ENCODE measurements around the gene FAM53B.

The FAM53B gene

GRCh38 chr10:124742413-124743190 is 1.6 kb downstream of the FAM53B start:
- no peak for DNase-seq (ENCODE audit: low read depth)

GRCh38 chr10:124741922-124742412 is 2.2 kb downstream of the FAM53B start:
- DNase-seq (ENCODE audit: low read depth), result no peak

- no peak for DNase-seq (ENCODE audit: low read depth)
Observed at GRCh38 chr10:124741281-124741921, 2.8 kb downstream of the FAM53B start.

- no peak for DNase-seq (ENCODE audit: low read depth)
Observed at GRCh38 chr10:124740369-124741280, 3.6 kb downstream of the FAM53B start.

GRCh38 chr10:124739986-124740368 is 4.2 kb downstream of the FAM53B start:
- no peak for DNase-seq (ENCODE audit: low read depth)

- DNase-seq (ENCODE audit: low read depth), result no peak
Observed at GRCh38 chr10:124739119-124739921, 4.9 kb downstream of the FAM53B start.

GRCh38 chr10:124738441-124738840 is 5.7 kb downstream of the FAM53B start:
- DNase-seq (ENCODE audit: low read depth), result no peak

- no peak for DNase-seq (ENCODE audit: low read depth)
Observed at GRCh38 chr10:124737708-124738107, 6.5 kb downstream of the FAM53B start.

- no peak for DNase-seq (ENCODE audit: low read depth)
Observed at GRCh38 chr10:124737221-124737620, 7.0 kb downstream of the FAM53B start.

- no peak for DNase-seq (ENCODE audit: low read depth)
Observed at GRCh38 chr10:124736491-124737136, 7.6 kb downstream of the FAM53B start.

- DNase-seq (ENCODE audit: low read depth), result no peak
Observed at GRCh38 chr10:124735491-124736286, 8.5 kb downstream of the FAM53B start.

GRCh38 chr10:124734311-124735166 is 9.6 kb downstream of the FAM53B start:
- DNase-seq (ENCODE audit: low read depth), result no peak

GRCh38 chr10:124733571-124734245 is 10.5 kb downstream of the FAM53B start:
- no peak for DNase-seq (ENCODE audit: low read depth)

- no peak for DNase-seq (ENCODE audit: low read depth)
Observed at GRCh38 chr10:124732931-124733570, 11.1 kb downstream of the FAM53B start.

- no peak for DNase-seq (ENCODE audit: low read depth)
Observed at GRCh38 chr10:124731551-124731950, 12.6 kb downstream of the FAM53B start.

- no peak for DNase-seq (ENCODE audit: low read depth)
Observed at GRCh38 chr10:124730790-124731189, 13.4 kb downstream of the FAM53B start.

GRCh38 chr10:124728830-124729661 is 15.1 kb downstream of the FAM53B start:
- no peak for DNase-seq (ENCODE audit: low read depth)

All from activated T-helper 1 cell treated with Interleukin-2 at 50 U/mL for 16 hours (primary cell).